T-helper 1 cell treated with Interleukin-12 subunit alpha and Interleukin-12 subunit beta and Interleukin-4 antibody, amounts not matched to agents 30 ng/mL and 1 ng/mL, for 36 hours (primary cell): ENCODE measurements around the gene GDI2. TPM values are rescaled to one million over a fixed set of nuclear protein-coding genes. Genes with fewer than 3 reads are reported as not detected.
"Not testable (repeated sequence)": the region's sequence is repeated elsewhere in the genome, so short reads cannot be mapped to it uniquely, and the experiment has no call there.

Experiments
- intact Hi-C: fragments of 100-400 bp; cut with micrococcal nuclease; formaldehyde crosslinking; loops from one replicate; pipeline ENCODE4 v1.15.1; 2024
- total RNA-seq: library from RNA; stranded (reverse); gene quantifications from 2 replicates; pipeline ENCODE4 v1.2.3, GENCODE V29; 2022

Gene GDI2
- total RNA-seq, result 231 and 232 TPM in 2 replicates

- intact Hi-C loops, result loop anchor here (1.0 to 10.0 kb wide), 15 partner anchors 60 to 989 kb away; partner anchors contain the start of genes AKR1E2, FBH1, RBM17 and TASOR2
Observed at GRCh38 chr10:5813341-5814109, at the start of gene GDI2. TSS of gene GDI2 (minus strand) at chr10:5813434. CDS start at chr10:5813258, 176 bp downstream.

- intact Hi-C loops, result no loop called here
Observed at GRCh38 chr10:5862360-5862961, 49.2 kb upstream of the GDI2 start.

- intact Hi-C loops, result no loop called here
Observed at GRCh38 chr10:5860066-5860465, 46.8 kb upstream of the GDI2 start.

- intact Hi-C loops, result no loop called here
Observed at GRCh38 chr10:5858811-5859210, 45.6 kb upstream of the GDI2 start.

GRCh38 chr10:5856701-5857004, 43.4 kb upstream of the GDI2 start:
- intact Hi-C loops, result no loop called here

GRCh38 chr10:5855979-5856700, 42.9 kb upstream of the GDI2 start:
- intact Hi-C loops, result no loop called here

GRCh38 chr10:5854131-5854475, 40.9 kb upstream of the GDI2 start:
- intact Hi-C loops, result no loop called here

GRCh38 chr10:5846667-5847066, 33.4 kb upstream of the GDI2 start:
- intact Hi-C loops, result not testable (repeated sequence)

GRCh38 chr10:5844345-5845055, 31.3 kb upstream of the GDI2 start:
- intact Hi-C loops, result no loop called here

GRCh38 chr10:5843686-5844344, 30.6 kb upstream of the GDI2 start:
- intact Hi-C loops, result no loop called here

- intact Hi-C loops, result no loop called here
Observed at GRCh38 chr10:5841965-5842364, 28.7 kb upstream of the GDI2 start.

GRCh38 chr10:5840314-5841307, 27.4 kb upstream of the GDI2 start:
- intact Hi-C loops, result no loop called here

GRCh38 chr10:5836181-5836580, 22.9 kb upstream of the GDI2 start:
- intact Hi-C loops, result not testable (repeated sequence)

GRCh38 chr10:5835446-5836095, 22.3 kb upstream of the GDI2 start:
- intact Hi-C loops, result no loop called here

GRCh38 chr10:5833814-5834213, 20.6 kb upstream of the GDI2 start:
- intact Hi-C loops, result no loop called here

- intact Hi-C loops, result no loop called here
Observed at GRCh38 chr10:5832946-5833345, 19.7 kb upstream of the GDI2 start.

- intact Hi-C loops, result no loop called here
Observed at GRCh38 chr10:5831446-5831782, 18.2 kb upstream of the GDI2 start.

- intact Hi-C loops, result no loop called here
Observed at GRCh38 chr10:5830629-5831445, 17.6 kb upstream of the GDI2 start.

GRCh38 chr10:5829267-5829666, 16.0 kb upstream of the GDI2 start:
- intact Hi-C loops, result no loop called here
